Mucosa of stomach (tissue), 1 donor: ENCODE results near the gene NDFIP2.
A peak's percentile ranks its signal among the peaks of the same experiment; 100 is the strongest.
"Not testable (repeated sequence)": the region's sequence is repeated elsewhere in the genome, so short reads cannot be mapped to it uniquely, and the experiment has no call there.

Source experiments
- H3K27me3 ChIP-seq: one replicate; pipeline ENCODE4 v1.7.0; 2013; ENCODE audit warnings: mild to moderate bottlenecking, low read length; ENCODE audit not compliant: control insufficient read depth, insufficient read depth
- H3K36me3 ChIP-seq: one replicate; pipeline ENCODE4 v1.7.0; 2013; ENCODE audit warnings: low read length; ENCODE audit not compliant: control insufficient read depth, insufficient read depth
- H3K4me1 ChIP-seq: one replicate; pipeline ENCODE4 v1.7.0; 2013; ENCODE audit warnings: mild to moderate bottlenecking, low read length; ENCODE audit not compliant: control insufficient read depth, insufficient read depth
- H3K4me3 ChIP-seq: one replicate; pipeline ENCODE4 v1.7.0; 2013; ENCODE audit warnings: low read length
- H3K9ac ChIP-seq: one replicate; pipeline ENCODE4 v1.7.0; 2013; ENCODE audit warnings: mild to moderate bottlenecking, low read length, moderate library complexity
- H3K9me3 ChIP-seq: one replicate; pipeline ENCODE4 v1.7.0; 2013; ENCODE audit warnings: mild to moderate bottlenecking, low read length, moderate library complexity; ENCODE audit not compliant: control insufficient read depth
- donor health status: Pancreatic carcinoma.

Gene NDFIP2

GRCh38 chr13:79589603-79590393, 108.8 kb downstream of the NDFIP2 start:
- peak overlapping the region; percentile 37 for H3K4me3 ChIP-seq
- no peaks in the 10 kb centered on the region for H3K9me3 ChIP-seq
- peak overlapping the region; percentile 13 for H3K9ac ChIP-seq
- H3K27me3 ChIP-seq: no peaks in the 10 kb centered on the region
- no peaks in the 10 kb centered on the region for H3K4me1 ChIP-seq
- H3K36me3 ChIP-seq: no peaks in the 10 kb centered on the region

DNA sequence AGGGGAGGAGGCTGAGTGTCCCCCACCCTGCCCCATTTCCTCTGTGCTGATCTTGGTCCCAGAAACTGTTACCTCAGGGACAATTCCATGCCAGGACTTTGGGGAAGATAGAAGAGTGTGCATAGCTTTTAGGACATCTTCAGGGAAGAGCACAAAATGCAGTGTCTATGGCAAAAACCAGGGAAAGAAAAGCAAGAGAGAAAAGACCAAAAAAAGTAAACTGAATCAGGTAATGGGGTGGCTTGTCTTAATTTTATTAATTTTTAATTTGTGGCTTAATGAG, 109.4 kb downstream of the NDFIP2 start:
- Histone ChIP-seq H3K9me3 (no peaks in the 10 kb centered on the region), H3K9ac (no peak overlapping the region), H3K4me3 (no peak overlapping the region), H3K36me3 (no peaks in the 10 kb centered on the region), H3K4me1 (no peaks in the 10 kb centered on the region), H3K27me3 (no peaks in the 10 kb centered on the region)

GRCh38 chr13:79591493-79591892, 110.5 kb downstream of the NDFIP2 start:
- Histone ChIP-seq H3K36me3 (no peaks in the 10 kb centered on the region), H3K4me3 (no peak overlapping the region), H3K27me3 (no peaks in the 10 kb centered on the region), H3K9ac (no peak overlapping the region), H3K9me3 (no peaks in the 10 kb centered on the region), H3K4me1 (no peaks in the 10 kb centered on the region)

DNA sequence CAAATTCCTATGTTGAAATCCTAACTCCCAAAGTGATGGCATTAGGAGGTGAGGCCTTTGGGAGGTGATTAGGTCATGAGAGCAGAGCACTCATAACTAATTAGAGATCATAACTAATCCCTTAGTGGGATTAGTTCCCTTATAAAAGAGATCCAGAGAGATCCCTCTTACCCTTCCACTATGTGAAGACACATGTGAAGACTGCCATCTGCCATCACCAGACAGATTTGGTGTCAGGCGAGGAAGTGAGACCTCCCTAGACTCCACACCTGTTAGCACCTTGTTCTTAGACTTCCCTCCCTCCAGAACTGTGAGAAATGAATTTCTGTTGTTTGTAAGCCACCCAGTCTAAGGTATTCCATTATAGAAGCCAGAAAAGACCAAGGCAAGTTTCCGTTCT, 112.2 kb downstream of the NDFIP2 start:
- Histone ChIP-seq H3K9me3 (no peaks in the 10 kb centered on the region), H3K9ac (no peak overlapping the region), H3K36me3 (no peaks in the 10 kb centered on the region), H3K4me3 (no peak overlapping the region), H3K27me3 (no peaks in the 10 kb centered on the region), H3K4me1 (no peaks in the 10 kb centered on the region)

DNA sequence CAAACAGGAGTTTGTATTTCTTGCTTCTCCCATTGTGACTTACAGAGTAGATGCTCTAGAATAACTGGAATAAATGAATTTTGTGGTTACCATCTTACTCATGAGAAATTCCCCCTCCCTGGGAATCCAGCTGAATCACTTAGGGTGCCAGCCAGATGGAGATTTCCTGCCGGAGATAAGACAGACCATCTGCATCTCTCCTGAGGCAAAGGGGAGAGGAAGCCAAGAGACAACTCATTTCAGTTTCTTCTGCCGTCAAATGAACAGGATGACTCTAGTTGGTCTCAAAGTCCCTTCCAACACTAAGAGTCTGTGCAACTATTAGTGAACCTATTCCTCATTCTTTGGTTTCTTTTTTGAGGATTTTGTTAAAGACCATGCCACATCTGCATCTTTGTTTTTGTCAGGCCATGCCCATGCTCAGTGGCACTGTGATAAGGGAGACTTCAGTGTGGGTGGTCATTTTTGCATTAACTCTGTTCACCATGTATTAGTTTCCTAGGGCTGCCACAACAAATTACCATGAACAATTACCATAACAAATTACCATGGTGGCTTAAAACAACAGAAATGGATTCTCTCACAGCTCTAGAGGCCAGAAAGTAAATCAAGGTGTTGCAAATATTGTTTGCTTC, 112.8 kb downstream of the NDFIP2 start:
- Histone ChIP-seq H3K36me3 (no peaks in the 10 kb centered on the region), H3K9ac (no peak overlapping the region), H3K27me3 (no peaks in the 10 kb centered on the region), H3K4me1 (no peaks in the 10 kb centered on the region), H3K9me3 (no peaks in the 10 kb centered on the region), H3K4me3 (no peak overlapping the region)

GRCh38 chr13:79600146-79600545, 119.2 kb downstream of the NDFIP2 start:
- H3K9me3 ChIP-seq, H3K4me3 ChIP-seq, H3K36me3 ChIP-seq, H3K27me3 ChIP-seq, H3K4me1 ChIP-seq, H3K9ac ChIP-seq: not testable (repeated sequence)

DNA sequence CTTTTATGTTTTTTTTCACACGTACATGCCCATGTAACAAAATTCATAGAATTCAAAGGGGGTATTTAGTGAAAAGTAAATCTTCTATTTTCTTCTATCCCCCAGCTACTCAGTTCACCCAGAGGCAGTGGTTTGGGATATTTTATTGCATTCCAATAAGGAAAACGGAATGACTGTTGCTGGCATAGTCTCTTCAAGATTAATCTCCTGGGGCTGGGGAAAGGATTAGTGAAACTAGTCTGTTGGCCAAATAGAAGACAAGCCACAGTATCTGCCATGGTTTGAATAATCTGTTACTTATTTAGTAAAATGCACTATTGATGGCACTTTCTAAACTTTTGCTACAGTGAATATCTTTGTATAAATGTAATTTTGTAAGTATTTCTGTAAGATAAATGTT, 122.0 kb downstream of the NDFIP2 start:
- H3K27me3 ChIP-seq: no peaks in the 10 kb centered on the region
- no peaks in the 10 kb centered on the region for H3K9me3 ChIP-seq
- no peak overlapping the region for H3K9ac ChIP-seq
- H3K4me3 ChIP-seq: no peak overlapping the region
- no peaks in the 10 kb centered on the region for H3K36me3 ChIP-seq
- H3K4me1 ChIP-seq: peaks cover 4% of the 10 kb centered on the region

DNA sequence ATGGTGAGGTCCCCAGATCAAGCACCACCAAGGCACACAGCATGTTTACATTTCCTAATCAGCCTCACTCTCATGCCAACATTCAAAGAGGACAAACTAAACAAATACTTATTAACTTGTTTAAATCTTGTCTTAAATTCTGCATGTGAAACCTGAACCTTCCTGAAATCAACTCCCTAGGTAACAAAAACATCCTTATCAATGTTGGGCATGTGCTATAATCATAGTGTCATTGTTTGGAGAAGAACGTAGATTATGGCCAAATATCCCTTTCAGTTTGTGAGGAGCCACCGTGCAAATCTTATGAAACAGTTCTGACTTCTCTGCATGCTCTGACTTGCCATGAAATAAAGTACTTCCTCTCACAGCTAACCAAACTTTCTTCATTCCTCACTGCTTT, 123.8 kb downstream of the NDFIP2 start:
- Histone ChIP-seq H3K36me3 (no peaks in the 10 kb centered on the region), H3K9me3 (no peaks in the 10 kb centered on the region), H3K27me3 (no peaks in the 10 kb centered on the region), H3K4me1 (peaks cover 4% of the 10 kb centered on the region), H3K4me3 (no peak overlapping the region), H3K9ac (no peak overlapping the region)
